Common myeloid progenitor, CD34-positive (primary cell): ENCODE measurements around the gene HOXD13.

Source experiments
- CTCF ChIA-PET: fragments of 350-600 bp; sonication (Branson Sonifier 250); formaldehyde crosslinking; loops from one replicate; lab custom pipeline; 2021; ENCODE audit warnings: antibody characterized with exemption; lab: Charles Lee
- POLR2A ChIA-PET: fragments of 350-600 bp; sonication (Branson Sonifier 250); formaldehyde crosslinking; loops from one replicate; lab custom pipeline; 2021; ENCODE audit warnings: antibody characterized with exemption; lab: Charles Lee
- DNase-seq, 3 donors: peaks; one replicate each; pipeline versions ENCODE4 v3.0.0 to v3.0.0-alpha.2; 2013
- H3K27ac ChIP-seq, 2 experiments: 1 replicate in 1 of 2; 2 replicates in 1 of 2; pipeline ENCODE4 v1.7.0; 2013; ENCODE audit warnings: inconsistent platforms in 2 of 2, low read length in 2 of 2, mild to moderate bottlenecking in 2 of 2, low read depth in 1 of 2, moderate library complexity in 1 of 2; ENCODE audit not compliant: severe bottlenecking in 2 of 2, insufficient read depth in 1 of 2, poor library complexity in 1 of 2
- H3K27me3 ChIP-seq, 5 experiments: replicated peaks in 2 of 5; 1 replicate in 3 of 5; 2 replicates in 2 of 5; pipeline versions ENCODE4 v1.6.1 to v1.7.0; 2013; ENCODE audit warnings: low read length in 4 of 5, mild to moderate bottlenecking in 2 of 5, moderate library complexity in 2 of 5, inconsistent platforms in 1 of 5; ENCODE audit not compliant: insufficient read depth in 5 of 5, control insufficient read depth in 4 of 5
- H3K36me3 ChIP-seq, 4 experiments: 1 replicate in 2 of 4; 2 replicates in 2 of 4; pipeline versions ENCODE4 v1.6.1 to v1.7.0; 2013; ENCODE audit warnings: low read length in 3 of 4, control low read depth in 1 of 4, mild to moderate bottlenecking in 1 of 4; ENCODE audit not compliant: control insufficient read depth in 4 of 4, insufficient read depth in 4 of 4
- H3K4me1 ChIP-seq, 4 experiments: 1 replicate in 3 of 4; 2 replicates in 1 of 4; pipeline versions ENCODE4 v1.6.1 to v1.7.1; 2013; ENCODE audit warnings: low read length in 3 of 4, mild to moderate bottlenecking in 3 of 4, control low read depth in 1 of 4, inconsistent platforms in 1 of 4, moderate library complexity in 1 of 4; ENCODE audit not compliant: control insufficient read depth in 4 of 4, insufficient read depth in 4 of 4; ENCODE audit errors: control extremely low read depth in 1 of 4
- H3K4me3 ChIP-seq, 7 experiments: 1 replicate in 4 of 7; 2 replicates in 3 of 7; pipeline versions ENCODE4 v1.5.1 to v1.7.0; 2013; ENCODE audit warnings: mild to moderate bottlenecking in 7 of 7, low read length in 6 of 7, moderate library complexity in 6 of 7, inconsistent platforms in 2 of 7, low read depth in 2 of 7, control low read depth in 1 of 7; ENCODE audit not compliant: insufficient read depth in 4 of 7, control insufficient read depth in 1 of 7; ENCODE audit errors: extremely low read depth in 1 of 7
- H3K9me3 ChIP-seq, 5 experiments: 1 replicate in 4 of 5; 2 replicates in 1 of 5; pipeline versions ENCODE4 v1.6.1 to v1.7.1; 2013; ENCODE audit warnings: low read length in 4 of 5, mild to moderate bottlenecking in 2 of 5, inconsistent platforms in 1 of 5, low read depth in 1 of 5, moderate library complexity in 1 of 5; ENCODE audit not compliant: control insufficient read depth in 4 of 5, insufficient read depth in 2 of 5; ENCODE audit errors: control extremely low read depth in 1 of 5
- WGBS: methylation state at CpG from one replicate; pipeline ENCODE4 v1.1.5; 2013; ENCODE audit not compliant: insufficient coverage; 5-methylcytosine and 5-hydroxymethylcytosine counted together

HOXD13 gene

DNA sequence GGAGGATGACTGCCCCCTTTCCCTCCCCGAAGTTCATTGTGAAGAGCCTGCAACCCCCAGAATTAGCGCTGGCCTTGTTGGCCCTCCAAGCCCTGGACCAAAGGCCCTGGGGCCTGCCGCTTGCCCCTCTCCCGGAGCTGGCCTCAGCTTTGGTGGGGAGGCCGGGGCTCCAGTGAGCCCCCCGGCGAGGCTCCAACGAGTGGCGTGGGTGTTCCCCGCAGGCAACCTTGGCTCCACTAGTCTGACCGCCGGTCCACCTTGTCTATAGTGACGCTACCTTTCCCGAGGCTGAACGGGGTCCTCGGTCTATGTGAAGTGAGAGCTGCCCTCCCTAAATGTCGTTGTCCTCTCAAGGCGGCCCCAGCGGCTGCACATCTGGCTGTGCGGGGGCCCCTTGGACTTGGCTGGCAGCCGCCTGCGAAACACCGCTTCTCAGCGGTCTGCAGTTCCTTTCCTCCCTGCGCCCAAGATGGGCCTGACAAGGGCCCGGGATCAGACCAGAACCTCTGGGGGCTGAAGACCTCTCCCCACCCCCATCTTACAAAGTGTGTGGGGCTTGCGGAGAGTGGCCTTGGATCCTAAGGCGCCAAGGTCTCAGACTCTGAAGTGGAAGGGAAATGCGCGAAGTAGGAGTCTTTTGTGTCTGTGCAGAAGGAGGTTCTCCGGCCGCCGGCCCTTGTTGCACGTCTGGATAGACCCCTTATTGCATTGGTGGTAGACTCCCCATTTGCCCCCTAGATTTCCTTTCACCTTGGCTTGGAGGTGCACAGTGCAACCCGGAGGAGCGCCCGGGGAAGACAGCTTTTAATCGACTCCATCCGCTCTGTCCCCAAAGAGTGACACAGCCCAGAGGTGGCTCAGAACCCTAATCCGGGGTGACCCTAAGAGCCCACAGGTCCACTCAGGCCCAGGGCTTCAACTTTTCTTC lies 20.1 kb downstream of the HOXD13 start:
- H3K27me3 ChIP-seq = peaks cover 30 to 100% (median 80%) of the 10 kb centered on the region in 5 experiments
- CTCF ChIA-PET = interaction anchor here (0.8 to 3.6 kb wide), 9 partner anchors 9 to 539 kb away, joined by 3 to 27 read pairs (median 3); partner anchors contain the start of gene HOXD9
- H3K36me3 ChIP-seq = no peaks in the 10 kb centered on the region
- no peak overlapping the region for H3K27ac ChIP-seq
- peaks cover 0 to 3% (median 0%) of the 10 kb centered on the region in 4 experiments for H3K4me1 ChIP-seq
- POLR2A ChIA-PET = no interaction called here
- peaks cover 0 to 12% (median 0%) of the 10 kb centered on the region in 5 experiments for H3K9me3 ChIP-seq
- 9% methylated on average over 32 of the region's 40 CpGs for WGBS
- no peak for DNase-seq
- no peak overlapping the region for H3K4me3 ChIP-seq

DNA sequence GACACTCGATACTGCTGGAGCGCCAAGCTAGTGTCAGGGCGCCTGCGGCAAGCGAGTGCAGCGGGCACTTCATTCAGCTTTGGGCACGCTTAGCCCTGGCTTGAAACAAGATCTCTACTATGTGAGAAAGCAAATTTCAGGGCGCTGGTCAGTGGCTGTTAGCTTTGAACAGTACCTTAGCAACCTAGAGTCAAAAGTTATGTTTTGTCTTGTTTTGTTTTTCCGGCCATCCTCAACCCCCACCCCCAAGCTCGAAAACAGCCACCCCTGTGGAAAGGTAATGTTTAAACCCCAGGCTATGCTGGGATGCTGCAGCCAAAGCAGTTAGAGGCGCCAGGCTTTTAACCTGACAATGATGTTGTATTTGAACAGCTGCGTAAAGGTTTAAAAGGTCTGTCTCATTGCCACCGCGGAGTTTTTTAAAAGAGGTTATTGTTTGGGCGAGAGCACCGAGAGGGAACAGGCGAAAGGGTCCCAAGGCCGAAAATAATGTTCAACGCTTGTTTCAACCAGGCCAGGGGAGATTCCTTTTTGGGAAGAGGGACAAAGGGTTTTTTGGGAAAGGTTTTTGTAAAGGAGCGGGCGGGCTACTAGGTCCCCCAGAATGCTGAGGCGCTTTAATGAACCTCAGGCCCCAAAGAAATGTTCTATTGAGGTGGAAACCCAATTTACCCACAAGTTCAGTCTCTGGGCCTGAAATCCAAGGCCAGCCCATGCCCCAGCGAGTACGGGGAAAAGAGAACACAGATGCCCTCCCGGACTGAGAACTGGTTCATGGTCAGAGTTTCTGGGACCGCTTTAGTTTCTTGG lies 21.8 kb downstream of the HOXD13 start:
- H3K4me1 ChIP-seq = no peaks in the 10 kb centered on the region
- no peak overlapping the region for H3K4me3 ChIP-seq
- DNase-seq = no peak
- peaks cover 0 to 12% (median 0%) of the 10 kb centered on the region in 5 experiments for H3K9me3 ChIP-seq
- ChIA-PET CTCF (interaction anchor here (0.7 to 3.1 kb wide), 11 partner anchors 11 to 538 kb away, joined by 3 to 14 read pairs (median 3); partner anchors contain the start of gene HOXD4), POLR2A (interaction anchor here (0.9 kb wide), 1 partner anchor 47 kb away, joined by 3 read pairs; no protein-coding TSS in a partner anchor)
- H3K36me3 ChIP-seq = no peaks in the 10 kb centered on the region
- 9% methylated on average over 22 of the region's 26 CpGs for WGBS
- H3K27me3 ChIP-seq = peaks cover 30 to 100% (median 85%) of the 10 kb centered on the region in 5 experiments
- H3K27ac ChIP-seq = no peak overlapping the region

DNA sequence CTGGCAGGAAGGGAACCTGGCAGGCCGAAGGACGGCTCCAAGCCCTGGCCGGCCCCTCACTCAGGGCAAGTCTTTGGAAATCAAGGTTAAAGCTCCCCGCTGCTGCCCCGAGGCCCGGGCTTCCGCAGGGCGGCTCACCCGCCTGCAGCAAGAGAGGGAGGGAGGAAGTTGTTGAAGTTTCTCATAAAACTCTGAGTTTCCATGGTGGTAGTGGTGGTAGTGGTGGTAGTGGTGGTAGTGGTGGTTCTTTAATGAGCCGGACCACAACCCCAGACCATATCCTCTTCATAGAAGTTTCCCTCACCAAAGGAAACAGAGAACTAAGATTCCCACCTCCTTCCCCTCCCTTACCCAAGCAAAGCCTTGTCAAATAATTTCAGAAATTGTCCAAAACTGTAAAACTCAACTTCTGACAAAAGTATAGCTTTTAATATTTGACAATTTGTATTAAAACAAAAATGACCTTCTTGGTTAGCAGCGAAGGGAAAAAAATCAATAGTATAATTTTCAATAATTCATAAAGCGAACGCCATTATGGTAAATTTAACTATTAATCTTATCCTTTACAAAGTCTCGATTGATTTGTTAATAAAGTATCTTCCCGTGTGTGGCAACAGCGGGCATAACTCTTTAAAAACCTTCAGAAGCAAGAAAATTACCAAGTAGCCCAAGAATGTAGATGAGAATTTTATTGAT lies 22.6 kb downstream of the HOXD13 start:
- CTCF ChIA-PET = interaction anchor here (1.0 to 3.1 kb wide), 6 partner anchors 11 to 537 kb away, joined by 3 to 14 read pairs (median 4); partner anchors contain the start of gene HOXD4
- 3% methylated on average over 8 of the region's 16 CpGs for WGBS
- Histone ChIP-seq H3K27me3 (peaks cover 24 to 100% (median 83%) of the 10 kb centered on the region in 5 experiments), H3K9me3 (peaks cover 0 to 12% (median 0%) of the 10 kb centered on the region in 5 experiments), H3K27ac (no peak overlapping the region), H3K36me3 (no peaks in the 10 kb centered on the region), H3K4me1 (no peaks in the 10 kb centered on the region), H3K4me3 (no peak overlapping the region)
- POLR2A ChIA-PET = no interaction called here
- DNase-seq = no peak

DNA sequence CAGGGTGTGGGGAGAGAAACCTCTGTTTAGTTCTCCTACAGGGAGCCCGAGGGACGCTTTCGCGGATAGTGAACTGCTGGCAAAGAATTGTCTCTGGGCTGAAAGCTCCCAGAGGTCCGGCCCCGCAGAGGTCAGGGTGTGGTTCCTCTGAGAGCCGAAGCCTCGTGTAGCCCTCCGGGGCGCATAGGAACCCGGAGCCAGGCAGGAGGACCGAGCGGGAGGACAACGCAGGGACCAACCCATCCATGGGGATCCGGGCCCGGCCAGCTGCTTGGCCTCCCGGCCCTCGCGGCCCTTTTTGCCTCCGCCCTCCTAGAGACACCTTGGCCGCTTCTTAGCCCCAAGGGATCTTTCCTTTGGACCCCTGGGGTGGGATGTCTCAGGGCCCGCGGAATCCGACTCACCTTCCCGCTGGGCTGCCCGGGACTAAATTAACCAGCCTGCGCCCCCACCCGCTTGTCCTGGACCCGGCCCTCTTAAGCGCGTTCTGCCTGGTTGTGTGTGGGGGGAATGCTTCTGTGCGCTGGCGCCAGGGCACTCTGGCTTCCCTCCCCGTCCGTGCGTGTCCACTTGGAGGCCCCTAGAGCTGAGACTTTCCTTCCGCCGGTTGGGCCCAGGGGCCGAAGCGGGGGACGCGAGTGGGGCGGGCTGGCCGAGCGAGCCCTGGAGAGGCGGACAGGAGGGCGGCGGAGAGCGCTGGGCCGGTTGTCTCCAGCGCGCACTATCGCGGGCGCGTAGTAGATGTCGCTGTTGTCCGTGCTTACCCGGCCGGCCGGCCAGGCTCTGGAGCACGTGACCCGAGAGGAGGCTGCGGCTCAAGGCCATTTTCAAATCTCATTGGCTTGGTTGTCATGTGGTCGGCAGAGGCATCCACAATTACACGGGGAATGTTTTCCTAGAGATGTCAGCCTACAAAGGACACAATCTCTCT lies 23.6 kb downstream of the HOXD13 start, which contains the start of gene HOXD10:
Gene HOXD10, plus strand, starts transcription at position 896 of the 931 bp plus-strand sequence. CDS start 56 bp downstream, outside the sequence.
- H3K36me3 ChIP-seq = no peaks in the 10 kb centered on the region
- CTCF ChIA-PET = interaction anchor here (1.4 to 1.9 kb wide), 2 partner anchors 18 to 536 kb away, joined by 4 to 5 read pairs; no protein-coding TSS in a partner anchor
- H3K27me3 ChIP-seq = peaks cover 20 to 100% (median 82%) of the 10 kb centered on the region in 5 experiments
- H3K4me3 ChIP-seq = no peak within 1 kb of the TSS
- H3K4me1 ChIP-seq = no peaks in the 10 kb centered on the region
- POLR2A ChIA-PET = no interaction called here
- H3K9me3 ChIP-seq = peaks cover 0 to 12% (median 0%) of the 10 kb centered on the region in 5 experiments
- H3K27ac ChIP-seq = no peak within 1 kb of the TSS
- no peak for DNase-seq
- WGBS = 7% methylated on average over 52 of the region's 66 CpGs

DNA sequence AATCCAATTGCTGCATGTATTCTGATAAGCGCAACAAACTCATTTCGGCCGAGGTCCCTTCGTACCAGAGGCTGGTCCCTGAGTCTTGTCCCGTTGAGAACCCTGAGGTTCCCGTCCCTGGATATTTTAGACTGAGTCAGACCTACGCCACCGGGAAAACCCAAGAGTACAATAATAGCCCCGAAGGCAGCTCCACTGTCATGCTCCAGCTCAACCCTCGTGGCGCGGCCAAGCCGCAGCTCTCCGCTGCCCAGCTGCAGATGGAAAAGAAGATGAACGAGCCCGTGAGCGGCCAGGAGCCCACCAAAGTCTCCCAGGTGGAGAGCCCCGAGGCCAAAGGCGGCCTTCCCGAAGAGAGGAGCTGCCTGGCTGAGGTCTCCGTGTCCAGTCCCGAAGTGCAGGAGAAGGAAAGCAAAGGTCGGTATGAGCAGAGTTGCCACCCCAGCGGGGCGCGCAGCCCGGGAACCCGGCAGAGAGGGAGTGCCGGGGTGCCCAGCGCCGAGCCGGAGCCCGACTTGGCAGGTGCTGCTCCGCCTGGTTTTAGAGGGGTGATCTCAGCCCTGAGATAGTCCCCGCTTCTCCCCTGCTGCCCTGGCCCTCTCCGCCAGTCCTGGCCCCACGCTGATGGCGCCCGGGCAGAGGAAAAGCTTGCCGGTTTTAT lies 24.8 kb downstream of the HOXD13 start:
- Histone ChIP-seq H3K4me1 (peaks cover 0 to 2% (median 2%) of the 10 kb centered on the region in 4 experiments), H3K27me3 (peaks cover 19 to 100% (median 78%) of the 10 kb centered on the region in 5 experiments), H3K27ac (no peak overlapping the region), H3K4me3 (no peak overlapping the region), H3K36me3 (no peaks in the 10 kb centered on the region), H3K9me3 (peaks cover 0 to 12% (median 0%) of the 10 kb centered on the region in 5 experiments)
- CTCF ChIA-PET = interaction anchor here (1.0 to 1.1 kb wide), 3 partner anchors 10 to 516 kb away, joined by 3 to 4 read pairs (median 3); no protein-coding TSS in a partner anchor
- WGBS = 23% methylated on average over 39 of the region's 40 CpGs
- DNase-seq = no peak
- POLR2A ChIA-PET = no interaction called here
